A549 treated with AZD2906 at 1 μM for 4 hours (cell line): Measurements from ENCODE around the gene LCE6A. TPM values are rescaled to one million over a fixed set of nuclear protein-coding genes. Genes with fewer than 3 reads are reported as not detected.

Source experiments
- total RNA-seq: library from RNA; stranded (reverse); fragments of 200-300 nt; extraction: Qiagen RNA extraction; gene quantifications from 5 replicates; pipeline ENCODE4 v1.2.3, GENCODE V29; 2022

The LCE6A gene, protein sequence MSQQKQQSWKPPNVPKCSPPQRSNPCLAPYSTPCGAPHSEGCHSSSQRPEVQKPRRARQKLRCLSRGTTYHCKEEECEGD
- total RNA-seq = not detected in 5 replicates

DNA sequence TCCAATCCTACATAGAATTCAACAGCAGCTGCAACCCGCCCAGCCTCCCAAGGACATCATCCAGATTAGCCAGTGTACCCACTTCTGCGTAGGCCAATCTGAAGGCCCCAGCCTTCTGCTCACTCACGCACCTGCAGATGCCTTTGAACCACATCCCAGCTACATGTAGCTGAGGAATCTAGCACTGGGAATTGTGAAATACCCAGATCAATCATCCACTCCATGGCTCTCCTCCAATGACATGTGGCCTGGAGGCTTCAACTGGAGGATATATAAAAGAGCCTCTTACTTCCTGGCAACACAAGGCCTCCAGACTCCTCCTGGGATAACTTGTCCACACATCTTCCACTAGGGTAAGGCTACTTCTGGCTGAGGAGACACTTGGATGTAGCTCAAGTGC lies at the start of gene LCE6A:
Gene LCE6A (plus strand): TSS at position 301 of the 400 bp plus-strand sequence. CDS start 665 bp downstream, outside the sequence.

DNA sequence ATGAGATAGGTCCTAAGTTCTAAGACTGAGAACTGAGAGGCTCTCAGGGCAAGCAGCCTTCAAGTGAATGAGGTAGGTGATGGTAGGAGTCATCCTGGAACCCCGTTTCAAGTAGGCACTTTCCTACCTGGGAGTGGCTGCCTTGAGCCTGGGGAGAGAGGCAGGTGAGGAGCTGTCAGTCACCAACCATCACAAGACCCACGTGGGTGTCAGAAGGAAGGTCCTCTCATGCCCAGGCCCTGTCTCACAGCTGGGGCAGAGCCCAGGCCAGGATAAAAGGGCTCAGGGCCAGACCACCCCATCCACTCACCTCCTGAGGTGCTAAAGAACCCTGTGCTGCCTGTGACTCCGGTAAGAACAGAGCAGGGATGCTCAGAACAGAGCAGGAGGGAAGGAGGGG lies 46.2 kb upstream of the LCE6A start, which contains the start of gene LCE1D:
Gene LCE1D (plus strand): TSS at position 301 of the 400 bp plus-strand sequence. CDS start 1,074 bp downstream, outside the sequence.

DNA sequence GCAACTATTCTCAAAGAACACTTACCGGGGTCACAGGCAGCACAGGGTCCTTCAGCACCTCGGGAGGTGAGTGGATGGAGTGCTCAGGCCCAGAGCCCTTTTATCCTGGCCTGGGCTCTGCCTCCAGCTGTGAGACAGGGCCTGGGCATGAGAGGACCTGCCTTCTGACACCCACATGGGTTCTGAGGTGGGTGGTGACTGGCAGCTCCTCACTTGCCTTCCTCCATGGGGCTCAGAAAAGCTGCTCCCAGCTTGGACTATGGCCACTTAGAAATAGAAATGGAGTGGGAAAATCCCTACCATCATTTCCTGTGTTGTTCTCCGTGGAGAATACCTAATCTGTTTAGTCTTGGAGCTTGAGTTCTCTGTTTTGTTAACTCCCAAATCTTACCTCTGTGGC lies 36.1 kb upstream of the LCE6A start, which contains the start of gene LCE1C:
Gene LCE1C (minus strand): TSS at position 76 of the 400 bp plus-strand sequence. CDS start 1,173 bp downstream, outside the sequence.

DNA sequence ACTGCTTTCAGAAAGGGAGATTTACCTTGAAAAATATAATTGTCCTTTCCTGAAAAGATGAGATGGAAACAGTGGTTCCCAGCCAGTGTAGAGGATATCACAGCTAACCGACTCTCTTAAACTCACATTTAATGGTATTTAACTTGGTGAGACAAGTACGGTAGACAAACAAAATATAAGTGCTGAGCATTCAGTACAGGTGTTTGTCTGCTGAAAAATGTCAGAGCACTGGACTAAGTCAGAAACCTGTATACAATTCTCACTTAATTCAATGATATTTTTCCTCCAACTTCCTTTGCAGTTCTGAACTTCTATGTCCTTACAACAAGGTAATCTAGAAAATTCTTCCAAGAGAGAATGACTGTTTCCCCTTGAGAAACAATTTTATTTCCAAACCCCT lies 31.0 kb upstream of the LCE6A start, which contains the start of gene LCE1B:
Gene LCE1B (plus strand): TSS at position 301 of the 400 bp plus-strand sequence. CDS start 476 bp downstream, outside the sequence.

DNA sequence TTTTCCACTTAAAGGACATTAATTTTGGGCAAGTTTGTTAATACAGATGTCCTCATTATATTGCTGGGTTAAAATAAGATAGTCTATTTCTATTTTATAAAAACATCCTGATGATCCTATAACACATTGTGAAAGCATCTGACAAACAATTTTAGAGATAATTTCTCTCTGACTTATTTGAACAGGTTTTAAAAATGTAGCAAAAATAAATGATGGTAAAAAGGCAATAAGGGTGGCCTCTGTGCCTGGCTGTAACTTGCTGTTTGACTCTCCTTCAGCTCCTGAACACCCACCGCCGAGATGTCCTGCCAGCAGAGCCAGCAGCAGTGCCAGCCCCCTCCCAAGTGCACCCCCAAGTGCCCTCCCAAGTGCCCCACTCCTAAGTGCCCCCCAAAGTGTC lies 15.5 kb upstream of the LCE6A start, which contains the start of gene LCE1A:
Gene LCE1A (plus strand): TSS at position 301 of the 400 bp plus-strand sequence. CDS start 0 bp downstream, at position 301.

DNA sequence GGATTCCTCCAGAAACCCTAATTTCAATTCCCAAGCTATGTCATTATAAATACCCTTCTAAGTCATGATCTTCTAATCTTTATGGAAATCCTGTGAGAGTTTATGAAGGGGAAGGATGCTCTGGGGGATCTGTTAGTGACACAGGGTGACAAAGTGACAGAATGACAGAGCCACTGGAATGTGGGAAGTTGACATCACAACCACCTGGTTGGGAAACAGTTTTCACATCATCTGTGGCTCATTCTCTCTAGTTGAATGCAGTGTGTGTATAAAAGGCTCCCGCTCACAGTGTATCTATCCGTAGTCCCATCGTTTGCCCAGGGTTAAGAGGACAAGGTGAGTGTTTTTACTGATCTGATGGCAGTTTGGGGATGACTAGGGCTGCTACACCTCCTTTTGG lies 17.0 kb downstream of the LCE6A start, which contains the start of gene LCE7A:
Gene LCE7A (plus strand): TSS at position 301 of the 400 bp plus-strand sequence. CDS start 702 bp downstream, outside the sequence.

DNA sequence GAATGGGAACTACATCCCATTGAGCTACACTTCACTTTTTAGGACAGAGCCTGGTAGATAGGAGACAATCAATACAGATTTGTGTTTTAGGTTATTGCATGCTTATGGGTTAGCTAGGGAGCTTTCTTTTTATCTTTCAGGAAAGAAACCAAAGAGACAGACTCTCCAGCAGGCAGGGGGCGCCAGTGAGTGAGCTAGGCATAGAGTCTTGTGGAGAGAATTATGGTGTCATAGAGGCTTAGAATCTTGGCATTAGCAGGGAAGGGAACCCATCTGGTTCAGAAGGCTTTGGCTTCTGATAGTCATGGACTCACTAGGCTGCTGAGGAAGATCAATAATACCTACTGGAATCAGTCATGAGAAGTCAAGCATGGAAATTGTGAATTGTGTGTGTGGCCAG lies 35.4 kb downstream of the LCE6A start, which contains the start of gene SMCP:
Gene SMCP (plus strand): TSS at position 281 of the 400 bp plus-strand sequence. CDS start 6,101 bp downstream, outside the sequence.

Other genes with a start within 250 kb of the LCE6A start
- gene LCE3C, start 242.6 kb upstream of the LCE6A start, total RNA-seq = not detected in 5 replicates
- not detected in 5 replicates for gene LCE3B, start 229.0 kb upstream of the LCE6A start, total RNA-seq
- not detected in 5 replicates for gene LCE3A, start 219.8 kb upstream of the LCE6A start, total RNA-seq
- not detected in 5 replicates for gene LCE2D, start 179.5 kb upstream of the LCE6A start, total RNA-seq
- gene LCE2C, start 167.6 kb upstream of the LCE6A start, total RNA-seq = not detected in 5 replicates
- not detected in 5 replicates for gene LCE2B, start 156.7 kb upstream of the LCE6A start, total RNA-seq
- gene LCE2A, start 144.5 kb upstream of the LCE6A start, total RNA-seq = not detected in 5 replicates
- not detected in 5 replicates for gene LCE4A, start 134.7 kb upstream of the LCE6A start, total RNA-seq
- gene KPRP, start 84.8 kb upstream of the LCE6A start, total RNA-seq = not detected in 5 replicates
- not detected in 5 replicates for gene LCE1F, start 67.7 kb upstream of the LCE6A start, total RNA-seq
- 0.32 TPM in 1 of 5 replicates, not detected in the others for gene LCE1E, start 56.6 kb upstream of the LCE6A start, total RNA-seq
- not detected in 5 replicates for gene LCE1D, start 46.1 kb upstream of the LCE6A start, total RNA-seq
- 0.22 TPM in 1 of 5 replicates, not detected in the others for gene LCE1C, start 36.2 kb upstream of the LCE6A start, total RNA-seq
- 0.06 to 0.10 TPM (median 0.08 TPM) in 3 of 5 replicates, not detected in the others for gene LCE1B, start 30.9 kb upstream of the LCE6A start, total RNA-seq
- not detected in 5 replicates for gene LCE1A, start 15.4 kb upstream of the LCE6A start, total RNA-seq
- not detected in 5 replicates for gene LCE7A, start 17.1 kb downstream of the LCE6A start, total RNA-seq
- gene SMCP, start 35.5 kb downstream of the LCE6A start, total RNA-seq = not detected in 5 replicates
- 0.06 to 0.18 TPM (median 0.11 TPM) in 4 of 5 replicates, not detected in the other for gene IVL, start 65.7 kb downstream of the LCE6A start, total RNA-seq
- not detected in 5 replicates for gene SPRR5, start 104.3 kb downstream of the LCE6A start, total RNA-seq
- gene SPRR4, start 127.8 kb downstream of the LCE6A start, total RNA-seq = not detected in 5 replicates
- not detected in 5 replicates for gene SPRR1A, start 141.2 kb downstream of the LCE6A start, total RNA-seq
- not detected in 5 replicates for gene SPRR3, start 158.9 kb downstream of the LCE6A start, total RNA-seq
- gene SPRR1B, start 188.3 kb downstream of the LCE6A start, total RNA-seq = not detected in 5 replicates
- gene SPRR2D, start 198.3 kb downstream of the LCE6A start, total RNA-seq = not detected in 5 replicates
- not detected in 5 replicates for gene SPRR2A, start 214.7 kb downstream of the LCE6A start, total RNA-seq
- gene SPRR2B, start 228.8 kb downstream of the LCE6A start, total RNA-seq = not detected in 5 replicates